ENCODE measurements around the gene CFAP45. TPM values are rescaled to one million over a fixed set of nuclear protein-coding genes. Genes with fewer than 3 reads are reported as not detected.

CFAP45 gene
- total and polyA plus RNA-seq, 9 of the 15 experiments (the other 6 are each of a cell fraction or from before 2014, with no cell fraction given), result 0.65 to 2.4 (median 1.5) TPM

DNA sequence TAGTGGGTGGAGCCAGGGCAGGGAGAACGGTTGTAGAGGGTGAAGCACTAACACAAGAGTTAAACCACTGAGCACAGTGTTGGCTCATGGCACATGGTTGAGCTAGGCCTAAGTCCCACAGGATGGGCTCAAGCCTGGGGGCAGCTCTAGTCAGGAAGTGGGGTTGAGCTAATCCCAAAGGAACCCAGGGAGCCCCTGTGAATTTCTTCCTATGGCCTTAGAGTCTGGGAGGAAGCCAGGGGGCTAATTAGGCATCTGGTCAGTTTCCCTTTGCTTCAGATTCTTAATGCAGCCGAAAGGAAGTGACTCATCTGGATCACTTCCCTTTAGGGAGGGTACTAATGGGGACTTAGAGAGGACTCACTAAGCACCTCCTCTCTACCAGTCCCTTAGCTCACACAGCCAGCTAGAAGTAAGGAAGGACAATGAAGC is 10.1 kb downstream of the CFAP45 start:
- H2AFZ ChIP-seq (ENCODE audit: low read depth, low read length), result peak overlapping the region; percentile 80
- 0 out of 5 replicates have a peak, but pooled peaks cover 0 to 4% of the 10 kb centered on the region in 2 experiments for H3K27me3 ChIP-seq (ENCODE audit: control insufficient read depth in 2 of 2, insufficient read depth in 2 of 2, low read length in 2 of 2)
- DNase-seq (ENCODE audit: extremely low read depth in 1 of 4, low spot score in 3 of 4), result peak; percentile 42 to 66 (median 58)
- H3K4me1 ChIP-seq (replicated peaks in 1 of 2; ENCODE audit: control insufficient read depth in 2 of 2, insufficient read depth in 2 of 2, low read length in 2 of 2), result peaks cover 4 to 13% of the 10 kb centered on the region in 2 experiments; a peak in 3 of 5 replicates
- H3K4me2 ChIP-seq (ENCODE audit: insufficient read depth, low read length), result peak overlapping the region; percentile 56
- no peak overlapping the region for H3K4me3 ChIP-seq
- ATAC-seq, result peak; percentile 88
- no TSS peak for BruUV-seq (replicated peaks)
- ChIA-PET CTCF (ENCODE audit: low intra/inter-chr PET ratio) (interaction anchor here (0.8 to 2.8 kb wide), 3 partner anchors 54 to 110 kb away, joined by 3 to 14 read pairs (median 12); partner anchors contain the start of gene DUSP23), POLR2A (interaction anchor here (1.0 to 1.5 kb wide), 7 partner anchors 9 to 91 kb away, joined by 3 to 6 read pairs (median 4); partner anchors contain the start of gene CFAP45)
- no peaks in the 10 kb centered on the region for H3K9me3 ChIP-seq (replicated peaks; ENCODE audit: control insufficient read depth, insufficient read depth, low read depth, low read length)
- peak overlapping the region; percentile 60; the same call in 2 of the 3 replicates for H3K27ac ChIP-seq (ENCODE audit: extremely low read depth, low read depth, low read length)
- intact Hi-C loops (cut with micrococcal nuclease), result loop anchor here (2.0 to 5.0 kb wide), 2 partner anchors 53 to 108 kb away; partner anchors contain the start of gene DUSP23
- H4K20me1 ChIP-seq (replicated peaks; ENCODE audit: control insufficient read depth, insufficient read depth, low read length), result no peaks in the 10 kb centered on the region
- peak; percentile 90 for FAIRE-seq
- 27% methylated on average over 2 of the region's 2 CpGs for WGBS (ENCODE audit: insufficient coverage, low coverage, missing lambda C conversion rate)
- H3K79me2 ChIP-seq (ENCODE audit: control insufficient read depth, insufficient read depth, low read length), result no peaks in the 10 kb centered on the region
- no peaks in the 10 kb centered on the region for H3K9me1 ChIP-seq (ENCODE audit: control insufficient read depth, insufficient read depth, low read length)
- H3K36me3 ChIP-seq (ENCODE audit: control insufficient read depth, insufficient read depth, low read length), result no peaks in the 10 kb centered on the region
- peak overlapping the region in 1 of 2 experiments; percentile 21; a peak in 1 of 4 replicates for H3K9ac ChIP-seq (ENCODE audit: insufficient read depth in 1 of 2, low read depth in 2 of 2, low read length in 2 of 2)
- in situ Hi-C loops (cut with MboI), result no loop called here
- TF ChIP-seq, protein P1, sequence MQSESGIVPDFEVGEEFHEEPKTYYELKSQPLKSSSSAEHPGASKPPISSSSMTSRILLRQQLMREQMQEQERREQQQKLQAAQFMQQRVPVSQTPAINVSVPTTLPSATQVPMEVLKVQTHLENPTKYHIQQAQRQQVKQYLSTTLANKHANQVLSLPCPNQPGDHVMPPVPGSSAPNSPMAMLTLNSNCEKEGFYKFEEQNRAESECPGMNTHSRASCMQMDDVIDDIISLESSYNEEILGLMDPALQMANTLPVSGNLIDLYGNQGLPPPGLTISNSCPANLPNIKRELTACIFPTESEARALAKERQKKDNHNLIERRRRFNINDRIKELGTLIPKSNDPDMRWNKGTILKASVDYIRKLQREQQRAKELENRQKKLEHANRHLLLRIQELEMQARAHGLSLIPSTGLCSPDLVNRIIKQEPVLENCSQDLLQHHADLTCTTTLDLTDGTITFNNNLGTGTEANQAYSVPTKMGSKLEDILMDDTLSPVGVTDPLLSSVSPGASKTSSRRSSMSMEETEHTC (IDR thresholded peaks at IDR 0.05), result no peak
- no peak for TF ChIP-seq MYNN (IDR thresholded peaks at IDR 0.05)
- TF ChIP-seq MYNN (CRISPR knock-in tag; IDR thresholded peaks at IDR 0.05), result no peak
- TF ChIP-seq COPS2 (conservative IDR thresholded peaks at IDR 0.05), result no peak
- TF ChIP-seq, protein P2, sequence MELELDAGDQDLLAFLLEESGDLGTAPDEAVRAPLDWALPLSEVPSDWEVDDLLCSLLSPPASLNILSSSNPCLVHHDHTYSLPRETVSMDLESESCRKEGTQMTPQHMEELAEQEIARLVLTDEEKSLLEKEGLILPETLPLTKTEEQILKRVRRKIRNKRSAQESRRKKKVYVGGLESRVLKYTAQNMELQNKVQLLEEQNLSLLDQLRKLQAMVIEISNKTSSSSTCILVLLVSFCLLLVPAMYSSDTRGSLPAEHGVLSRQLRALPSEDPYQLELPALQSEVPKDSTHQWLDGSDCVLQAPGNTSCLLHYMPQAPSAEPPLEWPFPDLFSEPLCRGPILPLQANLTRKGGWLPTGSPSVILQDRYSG (tag; conservative IDR thresholded peaks at IDR 0.05; ENCODE audit: low read depth), result no peak
- TF ChIP-seq RBM14 (IDR thresholded peaks at IDR 0.05; ENCODE audit: borderline replicate concordance, insufficient read depth, low read depth, low read length), result no peak
- TF ChIP-seq BRD9 (IDR thresholded peaks at IDR 0.05; ENCODE audit: low read depth, partially characterized antibody), result no peak
- no peak for TF ChIP-seq ELF4 (CRISPR knock-in tag; IDR thresholded peaks at IDR 0.05)
- TF ChIP-seq, protein P3, sequence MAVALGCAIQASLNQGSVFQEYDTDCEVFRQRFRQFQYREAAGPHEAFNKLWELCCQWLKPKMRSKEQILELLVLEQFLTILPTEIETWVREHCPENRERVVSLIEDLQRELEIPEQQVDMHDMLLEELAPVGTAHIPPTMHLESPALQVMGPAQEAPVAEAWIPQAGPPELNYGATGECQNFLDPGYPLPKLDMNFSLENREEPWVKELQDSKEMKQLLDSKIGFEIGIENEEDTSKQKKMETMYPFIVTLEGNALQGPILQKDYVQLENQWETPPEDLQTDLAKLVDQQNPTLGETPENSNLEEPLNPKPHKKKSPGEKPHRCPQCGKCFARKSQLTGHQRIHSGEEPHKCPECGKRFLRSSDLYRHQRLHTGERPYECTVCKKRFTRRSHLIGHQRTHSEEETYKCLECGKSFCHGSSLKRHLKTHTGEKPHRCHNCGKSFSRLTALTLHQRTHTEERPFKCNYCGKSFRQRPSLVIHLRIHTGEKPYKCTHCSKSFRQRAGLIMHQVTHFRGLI (CRISPR knock-in tag; IDR thresholded peaks at IDR 0.05), result no peak
- no peak for TF ChIP-seq MAFF (IDR thresholded peaks at IDR 0.05; ENCODE audit: low read length)
- TF ChIP-seq, protein P4, sequence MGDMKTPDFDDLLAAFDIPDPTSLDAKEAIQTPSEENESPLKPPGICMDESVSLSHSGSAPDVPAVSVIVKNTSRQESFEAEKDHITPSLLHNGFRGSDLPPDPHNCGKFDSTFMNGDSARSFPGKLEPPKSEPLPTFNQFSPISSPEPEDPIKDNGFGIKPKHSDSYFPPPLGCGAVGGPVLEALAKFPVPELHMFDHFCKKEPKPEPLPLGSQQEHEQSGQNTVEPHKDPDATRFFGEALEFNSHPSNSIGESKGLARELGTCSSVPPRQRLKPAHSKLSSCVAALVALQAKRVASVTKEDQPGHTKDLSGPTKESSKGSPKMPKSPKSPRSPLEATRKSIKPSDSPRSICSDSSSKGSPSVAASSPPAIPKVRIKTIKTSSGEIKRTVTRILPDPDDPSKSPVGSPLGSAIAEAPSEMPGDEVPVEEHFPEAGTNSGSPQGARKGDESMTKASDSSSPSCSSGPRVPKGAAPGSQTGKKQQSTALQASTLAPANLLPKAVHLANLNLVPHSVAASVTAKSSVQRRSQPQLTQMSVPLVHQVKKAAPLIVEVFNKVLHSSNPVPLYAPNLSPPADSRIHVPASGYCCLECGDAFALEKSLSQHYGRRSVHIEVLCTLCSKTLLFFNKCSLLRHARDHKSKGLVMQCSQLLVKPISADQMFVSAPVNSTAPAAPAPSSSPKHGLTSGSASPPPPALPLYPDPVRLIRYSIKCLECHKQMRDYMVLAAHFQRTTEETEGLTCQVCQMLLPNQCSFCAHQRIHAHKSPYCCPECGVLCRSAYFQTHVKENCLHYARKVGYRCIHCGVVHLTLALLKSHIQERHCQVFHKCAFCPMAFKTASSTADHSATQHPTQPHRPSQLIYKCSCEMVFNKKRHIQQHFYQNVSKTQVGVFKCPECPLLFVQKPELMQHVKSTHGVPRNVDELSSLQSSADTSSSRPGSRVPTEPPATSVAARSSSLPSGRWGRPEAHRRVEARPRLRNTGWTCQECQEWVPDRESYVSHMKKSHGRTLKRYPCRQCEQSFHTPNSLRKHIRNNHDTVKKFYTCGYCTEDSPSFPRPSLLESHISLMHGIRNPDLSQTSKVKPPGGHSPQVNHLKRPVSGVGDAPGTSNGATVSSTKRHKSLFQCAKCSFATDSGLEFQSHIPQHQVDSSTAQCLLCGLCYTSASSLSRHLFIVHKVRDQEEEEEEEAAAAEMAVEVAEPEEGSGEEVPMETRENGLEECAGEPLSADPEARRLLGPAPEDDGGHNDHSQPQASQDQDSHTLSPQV (IDR thresholded peaks at IDR 0.05), result 0 out of 2 replicates have a peak, but pooled peaks have one; percentile 73
- no peak for TF ChIP-seq ZZZ3 (IDR thresholded peaks at IDR 0.05)
- peak; percentile 34; the same call in 1 of the 2 replicates for TF ChIP-seq ETV5 (CRISPR knock-in tag; IDR thresholded peaks at IDR 0.05; ENCODE audit: low read depth)
- no peak for TF ChIP-seq ZBED1 (IDR thresholded peaks at IDR 0.05)
- no peak for TF ChIP-seq NCOA1 (IDR thresholded peaks at IDR 0.05; ENCODE audit: low read depth)

All from K562 (cell line).